ENCODE results near the gene RELB.

GRCh38 chr19:45032421-45032820 is 31.2 kb downstream of the RELB start:
- TF ChIP-seq POLR2AphosphoS5 (IDR thresholded peaks at IDR 0.05; ENCODE audit: borderline replicate concordance, low read depth, low read length), result no peak
- no peak for TF ChIP-seq FOXP2 (optimal IDR thresholded peaks at IDR 0.05; ENCODE audit: control extremely low read depth, extremely low read length, insufficient read depth)
